DOHH2 (cell line): Measurements from ENCODE around the gene THYN1.

Experiments
- H3F3A ChIP-seq: fragments of 200-600 bp; sonication (generic), shearing (Covaris generic); 2 replicates; pipeline ENCODE4 v1.6.0; 2016; ENCODE audit warnings: antibody characterized with exemption, mild to moderate bottlenecking; ENCODE audit not compliant: control insufficient read depth, insufficient read depth
- H3K27ac ChIP-seq: fragments of 200-600 bp; sonication (generic); 2 replicates; pipeline ENCODE4 v1.5.1; 2014; ENCODE audit warnings: low read depth, mild to moderate bottlenecking, low read length, moderate library complexity
- H3K27me3 ChIP-seq: fragments of 200-600 bp; sonication (generic); 2 replicates; pipeline ENCODE4 v1.6.1; 2014; ENCODE audit warnings: mild to moderate bottlenecking, low read length, mixed read lengths; ENCODE audit not compliant: control insufficient read depth
- H3K36me3 ChIP-seq: fragments of 200-600 bp; sonication (generic); 2 replicates; pipeline ENCODE4 v1.6.1; 2014; ENCODE audit warnings: mild to moderate bottlenecking, low read length, moderate library complexity, mixed read lengths; ENCODE audit not compliant: control insufficient read depth
- H3K4me1 ChIP-seq: fragments of 200-600 bp; sonication (generic); 2 replicates; pipeline ENCODE4 v1.6.1; 2014; ENCODE audit warnings: mild to moderate bottlenecking, low read length, mixed read lengths; ENCODE audit not compliant: control insufficient read depth
- H3K4me2 ChIP-seq: fragments of 200-600 bp; sonication (generic); 2 replicates; pipeline ENCODE4 v1.6.0; 2014; ENCODE audit warnings: mild to moderate bottlenecking, low read length, moderate library complexity
- H3K4me3 ChIP-seq: fragments of 200-600 bp; sonication (generic); 2 replicates; pipeline ENCODE4 v1.5.1; 2014; ENCODE audit warnings: mild to moderate bottlenecking, low read length, mixed read lengths
- H3K79me2 ChIP-seq: fragments of 200-600 bp; sonication (generic); 2 replicates; pipeline ENCODE4 v1.6.1; 2014; ENCODE audit warnings: mild to moderate bottlenecking, low read length, mixed read lengths; ENCODE audit not compliant: control insufficient read depth
- H3K9me2 ChIP-seq: fragments of 200-600 bp; sonication (generic); replicated peaks from 2 replicates; pipeline ENCODE4 v1.6.1; 2014; ENCODE audit warnings: mild to moderate bottlenecking, low read length, mixed read lengths; ENCODE audit not compliant: control insufficient read depth
- H3K9me3 ChIP-seq: fragments of 200-600 bp; sonication (generic); 2 replicates; pipeline ENCODE4 v1.6.1; 2014; ENCODE audit warnings: antibody characterized with exemption, low read length, mixed read lengths; ENCODE audit not compliant: control insufficient read depth, insufficient read depth
- H4K20me1 ChIP-seq: fragments of 200-600 bp; sonication (generic); 2 replicates; pipeline ENCODE4 v1.6.0; 2014; ENCODE audit warnings: low read depth, mild to moderate bottlenecking, antibody characterized with exemption, low read length, moderate library complexity; ENCODE audit not compliant: control insufficient read depth, insufficient read depth
- EZH2phosphoT487 ChIP-seq: fragments of 200-600 bp; sonication (generic); IDR thresholded peaks from 2 replicates; pipeline ENCODE4 v1.6.1; 2017; ENCODE audit warnings: borderline replicate concordance, mild to moderate bottlenecking, antibody characterized with exemption, low read length, moderate library complexity, mixed read lengths
- TF ChIP-seq, protein P1 (sequence below): fragments of 200-600 bp; sonication (generic); IDR thresholded peaks from one replicate; pipeline ENCODE4 v1.5.1; 2014; ENCODE audit warnings: antibody characterized with exemption, mild to moderate bottlenecking, low read depth, low read length; ENCODE audit not compliant: poor library complexity, severe bottlenecking

Gene THYN1

DNA sequence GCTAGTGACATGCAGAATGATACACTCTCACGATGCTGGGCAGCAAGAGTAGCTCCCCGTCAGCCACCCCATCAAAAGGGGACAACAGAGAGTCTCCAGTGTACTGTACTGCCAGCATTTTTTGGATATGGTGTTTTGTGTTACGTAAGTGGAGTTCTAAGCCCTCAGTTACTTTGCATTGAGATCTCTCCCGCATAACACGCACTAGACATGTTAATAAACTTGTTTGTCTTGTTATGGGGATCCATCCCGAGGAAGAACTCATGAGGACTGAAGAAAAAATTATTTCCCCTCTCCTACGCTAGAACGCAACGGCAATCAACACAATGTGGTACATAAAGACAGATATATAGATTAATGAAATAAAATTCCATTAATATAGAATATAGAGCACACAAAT, 53.6 kb downstream of the THYN1 start:
- Histone ChIP-seq H3K4me2 (no peak overlapping the region), H3K9me2 (no peaks in the 10 kb centered on the region), H4K20me1 (no peaks in the 10 kb centered on the region), H3K36me3 (peaks cover 88% of the 10 kb centered on the region), H3K79me2 (peaks cover 3% of the 10 kb centered on the region; the same call in 1 of the 2 replicates), H3F3A (no peaks in the 10 kb centered on the region), H3K27me3 (no peaks in the 10 kb centered on the region), H3K4me3 (no peak overlapping the region), H3K4me1 (no peaks in the 10 kb centered on the region), H3K9me3 (no peaks in the 10 kb centered on the region), H3K27ac (no peak overlapping the region)
- TF ChIP-seq, protein P1, sequence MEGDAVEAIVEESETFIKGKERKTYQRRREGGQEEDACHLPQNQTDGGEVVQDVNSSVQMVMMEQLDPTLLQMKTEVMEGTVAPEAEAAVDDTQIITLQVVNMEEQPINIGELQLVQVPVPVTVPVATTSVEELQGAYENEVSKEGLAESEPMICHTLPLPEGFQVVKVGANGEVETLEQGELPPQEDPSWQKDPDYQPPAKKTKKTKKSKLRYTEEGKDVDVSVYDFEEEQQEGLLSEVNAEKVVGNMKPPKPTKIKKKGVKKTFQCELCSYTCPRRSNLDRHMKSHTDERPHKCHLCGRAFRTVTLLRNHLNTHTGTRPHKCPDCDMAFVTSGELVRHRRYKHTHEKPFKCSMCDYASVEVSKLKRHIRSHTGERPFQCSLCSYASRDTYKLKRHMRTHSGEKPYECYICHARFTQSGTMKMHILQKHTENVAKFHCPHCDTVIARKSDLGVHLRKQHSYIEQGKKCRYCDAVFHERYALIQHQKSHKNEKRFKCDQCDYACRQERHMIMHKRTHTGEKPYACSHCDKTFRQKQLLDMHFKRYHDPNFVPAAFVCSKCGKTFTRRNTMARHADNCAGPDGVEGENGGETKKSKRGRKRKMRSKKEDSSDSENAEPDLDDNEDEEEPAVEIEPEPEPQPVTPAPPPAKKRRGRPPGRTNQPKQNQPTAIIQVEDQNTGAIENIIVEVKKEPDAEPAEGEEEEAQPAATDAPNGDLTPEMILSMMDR: no peak
- no peak for TF ChIP-seq EZH2phosphoT487
